IMR-90 (cell line): ENCODE results near the gene TM7SF2. TPM values are rescaled to one million over a fixed set of nuclear protein-coding genes. Genes with fewer than 3 reads are reported as not detected.

Experiments
- ATAC-seq: fragments of 200-7000 bp; cut with Tn5 transposase; 2 replicates; pipeline ENCODE4 v1.9.1; 2020; ENCODE audit warnings: low read depth, mild to moderate bottlenecking, moderate library complexity
- BruUV-seq: library from RNA; stranded (reverse); fragments of 400-500 nt; replicated peaks from 2 replicates; lab custom pipeline; 2021; lab: Mats Ljungman, UMichigan
- CTCF ChIA-PET: fragments of 300-600 bp; formaldehyde crosslinking; extraction: SDS; loops from one replicate; lab custom pipeline; 2021; ENCODE audit warnings: antibody characterized with exemption; lab: Yijun Ruan, JAX
- POLR2A ChIA-PET: fragments of 300-600 bp; sonication (Branson Sonifier 250); formaldehyde crosslinking; loops from one replicate; lab custom pipeline; 2022; ENCODE audit warnings: antibody characterized with exemption; ENCODE audit not compliant: unreplicated experiment; lab: Charles Lee
- DNase-seq: peaks from one replicate; pipeline ENCODE4 v3.0.0; 2013
- H2AFZ ChIP-seq: replicated peaks from 2 replicates; pipeline ENCODE3; 2013; ENCODE audit warnings: low read length, mild to moderate bottlenecking; ENCODE audit not compliant: poor library complexity
- H2AK5ac ChIP-seq: 2 replicates; pipeline ENCODE4 v1.6.1; 2013; ENCODE audit warnings: low read depth, low read length, inconsistent platforms
- H2AK9ac ChIP-seq: replicated peaks from 2 replicates; pipeline ENCODE3; 2013; ENCODE audit warnings: mild to moderate bottlenecking, low read depth, low read length, moderate library complexity; ENCODE audit not compliant: poor library complexity
- H2BK120ac ChIP-seq: 2 replicates; pipeline ENCODE4 v1.6.1; 2013; ENCODE audit warnings: low read depth, low read length, inconsistent platforms
- H2BK15ac ChIP-seq: 3 replicates; pipeline ENCODE4 v1.6.1; 2013; ENCODE audit warnings: low read depth, low read length, inconsistent platforms
- H2BK20ac ChIP-seq: 2 replicates; pipeline ENCODE4 v1.6.1; 2013; ENCODE audit warnings: low read depth, mild to moderate bottlenecking, inconsistent platforms, low read length, moderate library complexity
- H2BK5ac ChIP-seq: 2 replicates; pipeline ENCODE4 v1.6.1; 2013; ENCODE audit warnings: mild to moderate bottlenecking, low read depth, low read length, inconsistent platforms; ENCODE audit not compliant: poor library complexity, severe bottlenecking
- H3K14ac ChIP-seq: replicated peaks from 2 replicates; pipeline ENCODE4 v1.6.1; 2013; ENCODE audit warnings: low read depth, low read length, inconsistent platforms
- H3K18ac ChIP-seq: 2 replicates; pipeline ENCODE4 v1.6.1; 2013; ENCODE audit warnings: low read depth, low read length, control low read depth
- H3K23ac ChIP-seq: 2 replicates; pipeline ENCODE4 v1.6.1; 2013; ENCODE audit warnings: low read depth, low read length, inconsistent platforms
- H3K27ac ChIP-seq: 2 replicates; pipeline ENCODE4 v1.5.1; 2013; ENCODE audit warnings: mild to moderate bottlenecking, control low read depth, low read length; ENCODE audit not compliant: insufficient read depth
- H3K27me3 ChIP-seq: 2 replicates; pipeline ENCODE4 v1.6.1; 2013; ENCODE audit warnings: low read length; ENCODE audit not compliant: control insufficient read depth, insufficient read depth
- H3K36me3 ChIP-seq: 2 replicates; pipeline ENCODE4 v1.6.1; 2013; ENCODE audit warnings: low read length, mixed read lengths; ENCODE audit not compliant: control insufficient read depth, insufficient read depth
- H3K4ac ChIP-seq: 2 replicates; pipeline ENCODE4 v1.6.1; 2013; ENCODE audit warnings: low read depth, low read length, inconsistent platforms
- H3K4me1 ChIP-seq: 2 replicates; pipeline ENCODE4 v1.6.1; 2013; ENCODE audit warnings: low read length, mixed read lengths; ENCODE audit not compliant: control insufficient read depth, insufficient read depth
- H3K4me2 ChIP-seq: 2 replicates; pipeline ENCODE4 v1.6.1; 2013; ENCODE audit warnings: low read depth, mild to moderate bottlenecking, control low read depth, low read length, moderate library complexity
- H3K4me3 ChIP-seq: 2 replicates; pipeline ENCODE4 v1.5.1; 2013; ENCODE audit warnings: low read depth, mild to moderate bottlenecking, control low read depth, low read length, moderate library complexity; ENCODE audit not compliant: insufficient read depth
- H3K56ac ChIP-seq: 2 replicates; pipeline ENCODE4 v1.6.1; 2013; ENCODE audit warnings: low read length, inconsistent platforms; ENCODE audit not compliant: insufficient read depth; ENCODE audit errors: extremely low read depth
- H3K79me1 ChIP-seq, 2 experiments: 2 replicates each; pipeline ENCODE4 v1.6.1; 2013; ENCODE audit warnings: low read length in 2 of 2, inconsistent platforms in 1 of 2, low read depth in 1 of 2
- H3K9ac ChIP-seq: 2 replicates; pipeline ENCODE4 v1.6.1; 2013; ENCODE audit warnings: low read depth, low read length, control low read depth
- H3K9me1 ChIP-seq: 2 replicates; pipeline ENCODE4 v1.6.1; 2013; ENCODE audit warnings: low read length, inconsistent platforms; ENCODE audit not compliant: insufficient read depth
- H3K9me3 ChIP-seq: 2 replicates; pipeline ENCODE4 v1.6.1; 2013; ENCODE audit warnings: low read length; ENCODE audit not compliant: control insufficient read depth, insufficient read depth
- H4K20me1 ChIP-seq: 2 replicates; pipeline ENCODE4 v1.6.1; 2013; ENCODE audit warnings: low read length, inconsistent platforms; ENCODE audit not compliant: insufficient read depth
- H4K5ac ChIP-seq: 2 replicates; pipeline ENCODE4 v1.6.1; 2013; ENCODE audit warnings: mild to moderate bottlenecking, low read depth, low read length, control low read depth
- H4K8ac ChIP-seq, 2 experiments: 2 replicates each; pipeline ENCODE4 v1.6.1; 2013; ENCODE audit warnings: low read depth in 2 of 2, low read length in 2 of 2, control low read depth in 1 of 2, inconsistent platforms in 1 of 2
- H4K91ac ChIP-seq: 2 replicates; pipeline ENCODE4 v1.6.1; 2013; ENCODE audit warnings: low read depth, low read length, inconsistent platforms; ENCODE audit not compliant: insufficient read depth
- CEBPB ChIP-seq: IDR thresholded peaks from 2 replicates; pipeline ENCODE4 v1.6.1; 2012; ENCODE audit warnings: low read depth, low read length, improper control_type of control experiment
- WGBS, 2 experiments: methylation state at CpG; one replicate each; pipeline versions ENCODE4 v1.1.5 to v1.1.7; 2013; ENCODE audit warnings: missing lambda C conversion rate in 2 of 2; ENCODE audit not compliant: insufficient read length in 1 of 2; ENCODE audit errors: extremely low coverage in 2 of 2; 5-methylcytosine and 5-hydroxymethylcytosine counted together
- dilution Hi-C: fragments of 300-500 bp; cut with HindIII; formaldehyde crosslinking; loops from one replicate; pipeline ENCODE4 v1.14.3; 2018; ENCODE audit warnings: low sequenced_read_pairs; ENCODE audit not compliant: unreplicated experiment
- in situ Hi-C: fragments of 300-500 bp; cut with MboI; formaldehyde crosslinking; loops from 3 replicates; pipeline ENCODE4 v1.14.3; 2019; ENCODE audit warnings: low sequenced_read_pairs, inconsistent platforms, mixed read lengths
- intact Hi-C: fragments of 100-400 bp; cut with micrococcal nuclease; formaldehyde crosslinking; loops from 2 replicates; pipeline ENCODE4 v1.10.0; 2022
- polyA plus RNA-seq, 3 experiments: library from polyadenylated mRNA; depleted of rRNA; stranded (reverse); fragments of >200 nt; gene quantifications; 2 replicates each; pipeline ENCODE4 v1.2.3, GENCODE V29; 2012; ENCODE audit warnings: low replicate concordance in 1 of 3
- total RNA-seq: library from RNA; depleted of rRNA; stranded (reverse); fragments of >200 nt; gene quantifications from 2 replicates; pipeline ENCODE4 v1.2.3, GENCODE V29; 2012

Gene TM7SF2
- total and polyA plus RNA-seq, 2 of the 4 experiments (the other 2 are of a cell fraction), result 5.7 to 7.6 TPM

DNA sequence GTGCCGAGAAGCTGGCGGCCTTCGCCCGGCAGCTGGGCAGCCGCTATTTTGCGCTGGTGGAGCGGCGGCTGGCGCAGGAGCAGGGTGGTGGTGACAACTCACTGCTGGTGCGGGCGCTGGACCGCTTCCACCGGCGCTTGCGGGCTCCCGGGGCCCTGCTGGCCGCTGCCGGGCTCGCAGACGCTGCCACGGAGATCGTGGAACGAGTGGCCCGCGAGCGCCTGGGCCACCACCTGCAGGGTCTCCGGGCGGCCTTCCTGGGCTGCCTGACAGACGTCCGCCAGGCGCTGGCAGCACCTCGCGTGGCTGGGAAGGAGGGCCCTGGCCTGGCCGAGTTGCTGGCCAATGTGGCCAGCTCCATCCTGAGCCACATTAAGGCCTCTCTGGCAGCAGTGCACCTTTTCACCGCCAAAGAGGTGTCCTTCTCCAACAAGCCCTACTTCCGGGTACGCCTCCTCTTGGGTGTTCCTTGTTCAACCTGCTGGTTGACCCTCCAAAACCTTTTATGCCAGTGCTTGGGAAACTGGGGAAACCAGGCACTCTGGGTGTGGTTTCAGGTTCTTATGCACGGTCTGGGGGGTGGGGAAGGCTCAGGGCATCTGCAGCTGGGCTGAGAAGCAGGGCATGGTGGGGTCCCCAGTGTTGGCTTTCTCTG, 3.1 kb upstream of the TM7SF2 start:
- Histone ChIP-seq H2BK5ac (no peak overlapping the region), H2BK20ac (no peak overlapping the region), H3K36me3 (peaks cover 11% of the 10 kb centered on the region; the same call in 1 of the 2 replicates), H3K4me2 (no peak overlapping the region), H3K9me1 (peaks cover under 1% of the 10 kb centered on the region; the same call in 1 of the 2 replicates), H4K5ac (no peak overlapping the region), H2BK15ac (no peak overlapping the region), H2BK120ac (no peak overlapping the region), H3K18ac (no peak overlapping the region), H3K23ac (no peak overlapping the region), H2AFZ (no peak overlapping the region), H3K27ac (no peak overlapping the region), H3K79me1 (peaks cover 5 to 29% of the 10 kb centered on the region in 2 experiments; a peak in 3 of 4 replicates), H2AK5ac (no peak overlapping the region), H2AK9ac (no peak overlapping the region), H3K27me3 (no peaks in the 10 kb centered on the region), H3K56ac (no peak overlapping the region), H3K4ac (no peak overlapping the region), H4K20me1 (peaks cover 11% of the 10 kb centered on the region; the same call in 1 of the 2 replicates), H3K4me3 (no peak overlapping the region), H3K4me1 (peaks cover 13% of the 10 kb centered on the region; the same call in 1 of the 2 replicates), H3K9ac (no peak overlapping the region), H4K8ac (no peak overlapping the region), H3K9me3 (no peaks in the 10 kb centered on the region), H3K14ac (no peak overlapping the region), H4K91ac (no peak overlapping the region)
- dilution Hi-C loops, result no loop called here
- in situ Hi-C loops, result no loop called here
- ChIA-PET CTCF (no interaction called here), POLR2A (no interaction called here)
- no peak for ATAC-seq
- no peak for TF ChIP-seq CEBPB
- WGBS, 2 experiments, result 96% methylated on average over 33 of the region's 38 CpGs; no CpG with 5 or more reads in 1 of the 2 experiments
- intact Hi-C loops, result no loop called here
- DNase-seq, result no peak
- no TSS peak for BruUV-seq
